ENCODE measurements around the gene GPR142.

The GPR142 gene

GRCh38 chr17:74367206-74367605, at the start of gene GPR142:
Gene GPR142, plus strand, starts transcription at chr17:74367506. Its CDS starts 2,035 bp downstream, at chr17:74369541.
- no peak for DNase-seq

GRCh38 chr17:74318391-74318790, 48.9 kb upstream of the GPR142 start:
- no peak for DNase-seq

- DNase-seq, result peak; percentile 14
These were observed 42.8 kb upstream of the GPR142 start for GRCh38 chr17:74324521-74324920.

GRCh38 chr17:74325376-74325742, 41.9 kb upstream of the GPR142 start:
- DNase-seq, result no peak

GRCh38 chr17:74325743-74326379, 41.4 kb upstream of the GPR142 start, which contains the start of gene KIF19:
Gene KIF19, plus strand, starts transcription at chr17:74326226. Its CDS starts 124 bp downstream, at chr17:74326350.
- DNase-seq, result peak; percentile 51

GRCh38 chr17:74326506-74326905, 40.8 kb upstream of the GPR142 start:
- DNase-seq, result no peak

- DNase-seq, result no peak
These were observed 38.8 kb upstream of the GPR142 start for GRCh38 chr17:74328487-74328886.

- no peak for DNase-seq
These were observed 37.9 kb upstream of the GPR142 start for GRCh38 chr17:74329378-74329777.

GRCh38 chr17:74330446-74330845, 36.9 kb upstream of the GPR142 start:
- DNase-seq, result no peak

GRCh38 chr17:74332017-74332650, 35.2 kb upstream of the GPR142 start:
- no peak for DNase-seq

GRCh38 chr17:74332763-74333283, 34.5 kb upstream of the GPR142 start:
- no peak for DNase-seq

GRCh38 chr17:74334393-74335039, 32.8 kb upstream of the GPR142 start:
- DNase-seq, result no peak

- DNase-seq, result no peak
These were observed 31.7 kb upstream of the GPR142 start for GRCh38 chr17:74335529-74336062.

GRCh38 chr17:74336307-74336706, 31.0 kb upstream of the GPR142 start:
- DNase-seq, result no peak

- no peak for DNase-seq
These were observed 29.3 kb upstream of the GPR142 start for GRCh38 chr17:74337834-74338500.

GRCh38 chr17:74339537-74340195, 27.6 kb upstream of the GPR142 start:
- no peak for DNase-seq

GRCh38 chr17:74340470-74341023, 26.8 kb upstream of the GPR142 start:
- no peak for DNase-seq

- no peak for DNase-seq
These were observed 25.1 kb upstream of the GPR142 start for GRCh38 chr17:74342224-74342623.

GRCh38 chr17:74343121-74343520, 24.2 kb upstream of the GPR142 start:
- no peak for DNase-seq

- DNase-seq, result no peak
These were observed 23.6 kb upstream of the GPR142 start for GRCh38 chr17:74343526-74344284.

- DNase-seq, result no peak
These were observed 22.6 kb upstream of the GPR142 start for GRCh38 chr17:74344658-74345057.
